Measurements from ENCODE around the gene POTEB2. TPM values are rescaled to one million over a fixed set of nuclear protein-coding genes. Genes with fewer than 3 reads are reported as not detected.
"Not testable (repeated sequence)": the region's sequence is repeated elsewhere in the genome, so short reads cannot be mapped to it uniquely, and the experiment has no call there.

POTEB2 gene
- total RNA-seq = not detected

GRCh38 chr15:20866214-20866613, at the start of gene POTEB2:
Gene POTEB2, minus strand, starts transcription at chr15:20866314. Its CDS starts 33 bp downstream, at chr15:20866281.
- not testable (repeated sequence) for H3K9me3 Mint-ChIP-seq; ATAC-seq (replicated peaks)

GRCh38 chr15:20879916-20880315, 13.8 kb upstream of the POTEB2 start:
- H3K36me3 Mint-ChIP-seq (ENCODE audit: low read depth); H3K27me3 Mint-ChIP-seq; H3K4me1 Mint-ChIP-seq; ATAC-seq (replicated peaks); H3K9me3 Mint-ChIP-seq; H3K27ac Mint-ChIP-seq; H3K4me3 Mint-ChIP-seq: not testable (repeated sequence)

More at GRCh38 chr15:20866214-20866613, at the start of gene POTEB2:
- H3K4me3 Mint-ChIP-seq; H3K27ac Mint-ChIP-seq; H3K4me1 Mint-ChIP-seq; H3K27me3 Mint-ChIP-seq; H3K36me3 Mint-ChIP-seq (ENCODE audit: low read depth): not testable (repeated sequence)

- not testable (repeated sequence) for H3K27ac Mint-ChIP-seq; H3K4me1 Mint-ChIP-seq; ATAC-seq (replicated peaks); H3K4me3 Mint-ChIP-seq; H3K36me3 Mint-ChIP-seq (ENCODE audit: low read depth); H3K9me3 Mint-ChIP-seq; H3K27me3 Mint-ChIP-seq
Observed at GRCh38 chr15:20878464-20878863, 12.3 kb upstream of the POTEB2 start.

- ATAC-seq (replicated peaks); H3K27me3 Mint-ChIP-seq; H3K4me3 Mint-ChIP-seq; H3K36me3 Mint-ChIP-seq (ENCODE audit: low read depth); H3K9me3 Mint-ChIP-seq; H3K27ac Mint-ChIP-seq; H3K4me1 Mint-ChIP-seq: not testable (repeated sequence)
Observed at GRCh38 chr15:20877819-20878218, 11.7 kb upstream of the POTEB2 start.
